Measurements from ENCODE around the gene SNRNP70. TPM values are rescaled to one million over a fixed set of nuclear protein-coding genes. Genes with fewer than 3 reads are reported as not detected.
A peak's percentile ranks its signal among the peaks of the same experiment; 100 is the strongest.

Gene SNRNP70
- total and polyA plus RNA-seq, 10 of the 15 experiments (the other 5 are each of a cell fraction or from before 2014, with no cell fraction given): 2.7 to 453 (median 159) TPM

GRCh38 chr19:49085020-49085867 is at the start of gene SNRNP70 (continued):
- 0 out of 4 replicates have a peak, but pooled peaks of 1 of the 2 experiments have one; percentile 38 for TF ChIP-seq ETV6 (conservative IDR thresholded peaks at IDR 0.05 in 1 of 2, IDR thresholded peaks at IDR 0.05 in 1 of 2; ENCODE audit: borderline replicate concordance in 1 of 2, low read depth in 1 of 2)
- no peak for TF ChIP-seq RBBP5 (conservative IDR thresholded peaks at IDR 0.05)
- peak in 1 of 2 experiments; percentile 52; a peak in 1 of 4 replicates for TF ChIP-seq IKZF2 (IDR thresholded peaks at IDR 0.05)
- no peak; the same call in 1 of the 2 replicates for TF ChIP-seq ZBTB33 (IDR thresholded peaks at IDR 0.05)
- TF ChIP-seq TAF1 (IDR thresholded peaks at IDR 0.05; ENCODE audit: borderline replicate concordance, low read depth, low read length): peak; percentile 95
- TF ChIP-seq TBL1XR1 (IDR thresholded peaks at IDR 0.05; ENCODE audit: low read depth, low read length): no peak
- peak; percentile 84 for TF ChIP-seq ZNF687 (IDR thresholded peaks at IDR 0.05)
- TF ChIP-seq BCLAF1 (IDR thresholded peaks at IDR 0.05): no peak; the same call in 1 of the 2 replicates
- TF ChIP-seq BCL11A (IDR thresholded peaks at IDR 0.05; ENCODE audit: low read depth, low read length): no peak
- TF ChIP-seq CBX3 (IDR thresholded peaks at IDR 0.05; ENCODE audit: borderline replicate concordance, low read depth): no peak
- TF ChIP-seq POU2F2 (IDR thresholded peaks at IDR 0.05; ENCODE audit: borderline replicate concordance, low read depth, low read length): peak; percentile 84; the same call in 2 of the 3 replicates
- TF ChIP-seq SUZ12 (IDR thresholded peaks at IDR 0.05; ENCODE audit: unreplicated experiment): no peak
- TF ChIP-seq FOXM1 (IDR thresholded peaks at IDR 0.05; ENCODE audit: low read depth, low read length): no peak
- TF ChIP-seq BRCA1 (IDR thresholded peaks at IDR 0.05; ENCODE audit: low read depth, low read length): peak; percentile 74
- TF ChIP-seq PKNOX1 (IDR thresholded peaks at IDR 0.05): peak; percentile 31; the same call in 1 of the 2 replicates
- TF ChIP-seq TCF7 (IDR thresholded peaks at IDR 0.05; ENCODE audit: borderline replicate concordance): no peak
- no peak for TF ChIP-seq ZNF622 (IDR thresholded peaks at IDR 0.05)
- TF ChIP-seq SIN3A (IDR thresholded peaks at IDR 0.05; ENCODE audit: low read depth, low read length): peak; percentile 71; the same call in 1 of the 2 replicates

Data from GM12878 (cell line).